ENCODE results near the gene BTNL9.
"Not testable (repeated sequence)": the region's sequence is repeated elsewhere in the genome, so short reads cannot be mapped to it uniquely, and the experiment has no call there.

The BTNL9 gene

DNA sequence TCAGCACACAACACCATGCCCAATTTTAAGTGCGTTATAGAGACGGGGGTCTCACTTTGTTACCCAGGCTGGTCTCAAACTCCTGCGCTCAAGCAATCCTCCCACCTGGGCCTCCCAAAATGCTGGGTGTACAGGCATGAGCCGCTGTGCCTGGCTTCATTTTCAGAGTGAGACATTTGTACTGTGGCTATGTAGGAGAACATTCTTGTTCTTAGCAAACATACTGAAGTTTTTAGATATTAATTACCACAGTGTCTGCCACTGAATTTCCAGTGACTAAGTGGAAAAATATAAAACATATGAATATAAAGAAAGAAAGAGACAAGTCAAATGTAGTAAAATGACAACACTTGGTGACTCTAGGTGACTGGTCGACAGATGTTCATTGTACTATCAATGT is 20.9 kb downstream of the BTNL9 start:
- no peak for DNase-seq (ENCODE audit: low read depth, low spot score)

GRCh38 chr5:181061645-181062044 is 21.6 kb downstream of the BTNL9 start:
- DNase-seq (ENCODE audit: low read depth, low spot score), result no peak

DNA sequence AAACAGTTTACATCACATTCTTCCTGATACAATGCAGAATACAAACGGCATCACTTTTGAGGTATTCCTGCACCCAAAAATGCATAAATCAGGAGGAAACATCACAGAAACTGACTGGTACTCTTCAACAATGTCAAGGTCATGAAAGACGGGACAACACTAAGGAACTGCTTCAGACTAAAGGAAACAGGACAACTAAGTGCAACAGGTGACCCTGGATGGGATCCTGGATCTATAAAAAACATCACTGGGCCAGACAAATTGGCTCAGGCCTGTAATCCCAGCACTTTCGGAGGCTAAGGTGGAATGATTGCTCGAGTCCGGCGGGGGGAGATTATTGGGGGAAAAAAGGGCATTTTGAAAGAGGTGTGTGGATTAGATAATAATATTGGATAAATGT is 22.6 kb downstream of the BTNL9 start:
- DNase-seq (ENCODE audit: low read depth, low spot score), result no peak

DNA sequence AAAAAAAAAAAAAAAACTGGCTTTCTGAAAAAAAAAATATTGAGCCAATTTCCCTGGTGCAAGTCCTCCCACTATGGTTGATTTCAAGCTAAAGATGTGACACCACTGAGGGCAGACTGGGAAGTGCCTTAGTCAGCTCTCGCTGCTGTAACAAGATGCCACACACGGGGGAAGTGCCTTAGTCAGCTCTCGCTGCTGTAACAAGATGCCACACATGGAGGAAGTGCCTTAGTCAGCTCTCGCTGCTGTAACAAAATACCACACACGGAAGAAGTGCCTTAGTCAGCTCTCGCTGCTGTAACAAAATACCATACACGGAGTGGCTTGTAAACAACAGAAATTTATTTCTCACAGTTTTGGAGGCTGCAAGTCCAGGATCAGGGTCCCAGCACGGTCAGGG is 23.4 kb downstream of the BTNL9 start:
- no peak for DNase-seq (ENCODE audit: low read depth, low spot score)

- no peak for DNase-seq (ENCODE audit: low read depth, low spot score)
Measured at GRCh38 chr5:181064987-181065386, 24.9 kb downstream of the BTNL9 start.

DNA sequence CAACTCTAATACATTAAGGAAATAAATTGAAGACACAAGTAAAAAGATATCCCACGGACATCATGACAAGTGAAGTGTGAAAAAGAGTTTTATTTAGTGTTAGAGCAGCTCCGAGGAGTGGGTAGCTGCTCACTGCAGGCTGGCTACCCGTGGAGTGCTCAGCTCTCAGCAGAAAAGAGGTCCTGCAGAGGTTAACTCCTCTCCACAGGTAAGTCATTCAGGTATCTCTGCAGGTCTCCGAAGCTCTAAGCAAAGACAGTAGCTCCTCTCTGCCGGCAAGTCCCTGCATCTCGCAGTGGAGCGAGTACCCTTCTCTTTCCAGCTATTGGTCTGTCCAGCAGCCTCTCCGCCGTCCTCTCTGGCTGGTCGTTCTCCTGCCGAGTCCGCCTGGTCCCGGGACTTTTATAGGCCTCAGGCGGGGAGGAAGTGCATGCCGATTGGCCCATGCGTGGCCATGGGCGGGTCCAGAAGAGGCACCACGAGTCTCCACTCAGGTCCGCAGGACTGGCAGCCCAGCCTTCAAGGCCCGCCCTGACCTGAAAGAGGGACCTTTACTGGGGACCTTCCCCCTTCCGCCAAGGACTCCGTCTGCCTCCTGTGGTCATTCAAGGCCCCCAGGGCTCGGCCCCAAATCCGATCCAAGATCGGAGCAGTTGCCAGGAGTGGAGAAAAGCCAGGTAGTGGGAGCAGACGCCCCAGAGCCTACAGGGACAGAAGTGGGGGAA is 29.9 kb downstream of the BTNL9 start:
- DNase-seq (ENCODE audit: low read depth, low spot score), result no peak

GRCh38 chr5:181070523-181070922 is 30.5 kb downstream of the BTNL9 start:
- DNase-seq (ENCODE audit: low read depth, low spot score), result no peak

GRCh38 chr5:181071257-181071656 is 31.2 kb downstream of the BTNL9 start:
- no peak for DNase-seq (ENCODE audit: low read depth, low spot score)

DNA sequence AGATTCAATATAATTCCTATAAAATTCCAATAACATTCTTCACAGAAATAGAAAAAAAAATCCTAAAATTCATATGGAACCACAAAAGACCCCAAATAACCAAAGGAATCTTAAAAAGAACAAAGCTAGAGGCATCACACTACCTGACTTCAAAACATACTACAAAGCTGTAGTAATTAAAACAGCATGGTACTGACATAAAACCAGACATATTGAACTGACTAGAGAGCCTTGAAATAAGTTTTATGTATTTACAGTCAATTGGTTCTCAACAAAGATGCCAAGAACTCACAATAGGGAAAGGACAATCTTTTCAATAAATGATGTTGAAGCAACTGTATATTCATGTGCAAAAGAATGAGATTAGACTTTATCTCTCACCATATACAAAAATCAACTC is 36.9 kb downstream of the BTNL9 start:
- DNase-seq (ENCODE audit: low read depth, low spot score), result no peak

GRCh38 chr5:181081989-181082388 is 41.9 kb downstream of the BTNL9 start:
- DNase-seq (ENCODE audit: low read depth, low spot score), result no peak

GRCh38 chr5:181084621-181085195 is 44.6 kb downstream of the BTNL9 start:
- no peak for DNase-seq (ENCODE audit: low read depth, low spot score)

DNA sequence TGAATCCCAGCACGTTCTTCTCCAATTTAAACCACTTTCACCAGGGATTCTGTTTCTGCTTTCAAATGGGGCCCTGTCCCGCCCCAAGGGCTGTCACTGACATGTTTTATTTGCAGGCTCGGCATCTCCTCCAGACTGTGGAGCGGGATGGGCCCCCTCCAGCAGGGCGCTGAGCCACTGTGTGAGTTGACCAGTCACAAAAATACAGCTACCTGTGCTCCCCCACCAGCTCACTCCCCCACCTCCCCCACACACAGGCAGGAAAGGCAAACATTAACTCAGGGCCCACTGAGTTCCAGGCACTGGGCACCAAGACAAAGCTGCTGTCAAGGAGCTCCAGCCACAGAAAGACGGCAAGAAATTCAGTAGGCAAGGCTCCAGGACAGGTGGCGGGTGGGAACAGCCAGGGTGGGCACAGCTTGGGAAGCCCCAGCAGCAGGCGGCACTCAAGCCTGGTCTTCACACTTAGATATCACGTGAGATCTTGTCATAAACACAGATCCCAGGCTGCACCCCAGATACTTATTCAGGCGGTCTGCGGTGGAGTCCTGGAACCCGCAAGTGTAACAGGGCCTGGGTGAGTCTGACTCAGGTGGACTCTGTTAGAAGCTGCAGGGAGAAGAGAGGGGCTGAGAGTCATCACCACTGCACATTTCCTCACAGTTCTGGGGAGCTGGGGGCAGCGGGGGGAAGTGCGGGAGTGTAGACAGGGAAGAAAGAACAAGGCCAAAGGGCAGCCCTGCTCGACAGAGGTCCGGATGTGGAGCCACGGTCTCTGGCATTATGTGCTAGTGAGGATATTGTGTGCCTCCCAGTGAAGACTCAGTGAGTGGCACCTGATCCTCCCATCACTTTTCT is 46.2 kb downstream of the BTNL9 start:
- DNase-seq (ENCODE audit: low read depth, low spot score), result no peak

- DNase-seq (ENCODE audit: low read depth, low spot score), result no peak
Measured at GRCh38 chr5:181086884-181087205, 46.8 kb downstream of the BTNL9 start.

GRCh38 chr5:181087309-181087708 is 47.2 kb downstream of the BTNL9 start:
- DNase-seq (ENCODE audit: low read depth, low spot score), result no peak

- DNase-seq (ENCODE audit: low read depth, low spot score), result no peak
Measured at GRCh38 chr5:181088289-181088688, 48.2 kb downstream of the BTNL9 start.

DNA sequence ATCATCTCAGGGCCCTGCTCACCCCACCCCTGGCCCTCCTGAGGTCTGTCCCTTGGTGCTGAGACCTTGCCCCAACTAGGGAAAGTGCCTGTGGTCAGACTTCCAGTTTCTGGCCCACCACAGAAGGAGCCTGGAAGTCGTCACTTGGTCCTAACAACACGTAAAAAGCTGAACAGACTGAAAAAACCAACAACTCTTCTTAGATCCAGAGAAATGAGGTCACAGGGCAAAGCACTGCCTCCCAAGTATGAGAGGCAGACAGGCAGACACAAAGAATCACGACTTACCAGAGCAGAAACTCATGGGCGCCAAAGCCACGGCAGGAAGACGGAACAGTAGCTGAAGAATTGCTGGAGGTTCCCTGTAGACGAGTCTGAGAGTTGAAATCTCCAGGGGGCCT is 52.4 kb downstream of the BTNL9 start:
- no peak for DNase-seq (ENCODE audit: low read depth, low spot score)

GRCh38 chr5:181095162-181095561 is 55.1 kb downstream of the BTNL9 start:
- not testable (repeated sequence) for DNase-seq (ENCODE audit: low read depth, low spot score)

DNA sequence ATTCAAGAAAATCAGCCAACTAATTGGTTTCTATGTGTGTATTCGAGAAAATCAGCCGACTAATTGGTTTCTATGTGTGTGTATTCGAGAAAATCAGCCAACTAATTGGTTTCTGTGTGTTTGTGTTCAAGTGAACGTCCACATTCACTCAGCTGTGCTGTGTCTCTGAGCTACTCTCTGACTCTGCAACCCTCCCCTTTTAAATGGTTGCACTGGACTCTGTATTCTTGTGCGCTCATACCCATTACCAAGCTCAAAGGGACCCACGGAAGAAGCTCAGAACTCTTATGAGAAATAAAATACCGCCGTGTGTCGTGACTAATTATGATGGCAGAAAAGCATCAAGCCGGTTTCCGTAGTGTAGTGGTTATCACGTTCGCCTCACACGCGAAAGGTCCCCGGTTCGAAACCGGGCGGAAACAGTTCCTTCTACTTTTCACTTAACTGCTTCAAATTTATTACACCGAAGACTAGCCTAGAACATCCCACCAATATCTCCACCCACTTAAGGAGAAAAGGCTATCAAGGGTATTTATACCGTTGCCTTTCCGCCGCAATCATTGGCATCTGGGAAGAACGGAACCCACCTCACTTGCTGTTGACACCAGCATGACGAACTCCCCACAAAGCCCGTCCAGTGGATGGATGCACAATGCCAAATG is 56.8 kb downstream of the BTNL9 start:
- DNase-seq (ENCODE audit: low read depth, low spot score), result not testable (repeated sequence)

- not testable (repeated sequence) for DNase-seq (ENCODE audit: low read depth, low spot score)
Measured at GRCh38 chr5:181097383-181097753, 57.3 kb downstream of the BTNL9 start.

GRCh38 chr5:181097759-181098491 is 57.9 kb downstream of the BTNL9 start:
- DNase-seq (ENCODE audit: low read depth, low spot score), result not testable (repeated sequence)

- DNase-seq (ENCODE audit: low read depth, low spot score), result no peak
Measured at GRCh38 chr5:181098762-181099601, 58.9 kb downstream of the BTNL9 start.

Measured in activated naive CD8-positive, alpha-beta T cell treated with anti-CD3 and anti-CD28 coated beads, Interleukin-2, amount 50 U/mL, for 16 hours (primary cell).